Kidney (tissue), 14 donors: Measurements from ENCODE around the gene OTOG. TPM values are rescaled to one million over a fixed set of nuclear protein-coding genes. Genes with fewer than 3 reads are reported as not detected.
"Not testable (repeated sequence)": the region's sequence is repeated elsewhere in the genome, so short reads cannot be mapped to it uniquely, and the experiment has no call there.

Experiments
- DNase-seq, 5 donors: peaks; one replicate each; pipeline ENCODE4 v3.0.0-alpha.2; 2013 to 2020
- FAIRE-seq: peaks from 2 replicates; lab custom pipeline; 2012; peaks lifted over from hg19 to GRCh38; lab: Jason Lieb, UNC
- H3K27ac ChIP-seq, 2 donors: one replicate each; pipeline ENCODE4 v1.7.0; 2013; ENCODE audit warnings: low read depth in 2 of 2, low read length in 2 of 2, inconsistent platforms in 1 of 2
- H3K27me3 ChIP-seq: one replicate; pipeline ENCODE4 v1.7.1; 2013; ENCODE audit warnings: low read length, inconsistent platforms; ENCODE audit not compliant: control insufficient read depth, insufficient read depth
- H3K36me3 ChIP-seq, 3 donors: one replicate each; pipeline versions ENCODE4 v1.7.0 to v1.7.1; 2013; ENCODE audit warnings: low read length in 3 of 3, control low read depth in 1 of 3, inconsistent platforms in 1 of 3; ENCODE audit not compliant: insufficient read depth in 3 of 3, control insufficient read depth in 2 of 3
- H3K4me1 ChIP-seq, 3 donors: one replicate each; pipeline versions ENCODE4 v1.7.0 to v1.7.1; 2013; ENCODE audit warnings: low read length in 3 of 3, inconsistent platforms in 1 of 3, low read depth in 1 of 3; ENCODE audit not compliant: control insufficient read depth in 2 of 3, insufficient read depth in 2 of 3
- H3K4me3 ChIP-seq, 3 donors: one replicate each; pipeline versions ENCODE4 v1.7.0 to v1.8.1; 2013; ENCODE audit warnings: low read length in 3 of 3, control low read depth in 1 of 3, inconsistent platforms in 1 of 3
- H3K9ac ChIP-seq, 3 donors: one replicate each; pipeline versions ENCODE4 v1.7.0 to v1.7.1; 2013; ENCODE audit warnings: low read length in 3 of 3, control low read depth in 1 of 3, inconsistent platforms in 1 of 3
- H3K9me3 ChIP-seq, 3 donors: one replicate each; pipeline versions ENCODE4 v1.7.0 to v1.7.1; 2013; ENCODE audit warnings: low read length in 3 of 3, control low read depth in 1 of 3, inconsistent platforms in 1 of 3; ENCODE audit not compliant: control insufficient read depth in 2 of 3, insufficient read depth in 1 of 3
- intact Hi-C: fragments of 100-400 bp; cut with DNase I; formaldehyde crosslinking; loops from one replicate; pipeline ENCODE4 v1.11.1; 2022
- polyA plus RNA-seq: library from polyadenylated mRNA; stranded (reverse); fragments of 350-450 nt; fragmentation: Illumina TruSeq; extraction: RNeasy Lipid Tissue Mini Kit (QIAGEN cat#74804); gene quantifications from one replicate; pipeline ENCODE4 v1.2.3, GENCODE V29; 2014; ENCODE audit warnings: low read depth, low replicate concordance; ENCODE audit not compliant: insufficient read depth
- total RNA-seq: library from RNA; stranded (reverse); fragmentation: NEBNext Ultra II Directional; extraction: Animal tissue kit (Norgen Biotek cat#: 25700); gene quantifications from one replicate; pipeline ENCODE4 v1.2.1, GENCODE V29; 2021
- TF ChIP-seq, protein P1 (sequence below): IDR thresholded peaks from 3 replicates; pipeline ENCODE4 v1.5.1; 2012; ENCODE audit warnings: mild to moderate bottlenecking, moderate library complexity, borderline replicate concordance; ENCODE audit not compliant: insufficient read depth; ENCODE audit errors: extremely low read depth
- donor health status: control.
- donor health status: control.
- donor health status: control.
- donor health status: control.
- donor health status: control.
- donor health status: DM: yes; HTN: yes; CAD: no.
- donor health status: Normal renal cell carcinoma (clear cell type).

OTOG gene
- total and polyA plus RNA-seq, 2 donors from 2014 or later: 0.06 TPM; not detected in 1

DNA sequence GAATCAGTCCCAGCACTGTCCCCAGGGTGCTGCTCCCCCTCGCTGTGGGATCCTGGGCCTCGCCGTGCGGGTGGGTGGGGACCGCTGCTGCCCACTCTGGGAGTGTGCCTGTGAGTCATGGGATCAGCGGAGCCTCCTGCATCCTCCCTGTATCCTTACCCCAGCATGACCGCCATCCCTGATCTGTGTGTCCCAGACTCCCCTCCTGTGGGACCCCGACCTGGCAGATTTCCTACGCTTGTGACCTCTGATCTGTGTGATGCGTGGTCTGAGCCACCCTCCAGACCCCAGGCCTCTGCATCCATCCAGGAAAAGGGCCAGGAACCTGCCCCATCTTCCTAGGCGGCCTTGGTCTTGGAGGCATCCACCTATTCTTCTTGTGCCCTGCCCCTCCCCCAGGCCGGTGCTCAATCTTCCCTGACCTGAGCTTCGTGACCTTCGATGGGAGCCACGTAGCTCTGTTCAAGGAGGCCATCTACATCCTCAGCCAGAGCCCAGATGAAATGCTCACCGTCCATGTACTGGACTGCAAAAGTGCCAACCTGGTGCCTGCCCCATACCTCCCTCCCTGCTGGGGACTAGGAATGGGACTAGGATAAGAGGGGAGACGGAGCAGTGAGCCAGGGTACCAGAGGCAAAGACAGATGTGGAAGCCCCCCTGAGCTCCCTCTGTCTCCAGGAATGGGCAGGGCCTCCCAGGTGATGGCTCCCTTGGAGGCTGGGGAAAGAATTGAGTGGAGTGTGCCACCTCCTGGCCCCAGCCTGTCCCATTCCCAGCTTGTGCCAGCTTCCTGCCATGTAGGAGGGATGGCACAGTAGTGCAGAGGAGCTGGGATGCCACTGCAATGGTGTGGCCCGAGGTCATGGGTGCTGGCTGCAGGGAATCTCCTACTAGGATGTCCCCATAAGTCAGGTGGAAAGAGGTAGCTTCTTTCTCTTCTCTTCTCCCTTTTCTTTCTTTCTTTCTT lies 65.4 kb downstream of the OTOG start:
- intact Hi-C loops: no loop called here
- H3K27me3 ChIP-seq: no peaks in the 10 kb centered on the region
- TF ChIP-seq, protein P1, sequence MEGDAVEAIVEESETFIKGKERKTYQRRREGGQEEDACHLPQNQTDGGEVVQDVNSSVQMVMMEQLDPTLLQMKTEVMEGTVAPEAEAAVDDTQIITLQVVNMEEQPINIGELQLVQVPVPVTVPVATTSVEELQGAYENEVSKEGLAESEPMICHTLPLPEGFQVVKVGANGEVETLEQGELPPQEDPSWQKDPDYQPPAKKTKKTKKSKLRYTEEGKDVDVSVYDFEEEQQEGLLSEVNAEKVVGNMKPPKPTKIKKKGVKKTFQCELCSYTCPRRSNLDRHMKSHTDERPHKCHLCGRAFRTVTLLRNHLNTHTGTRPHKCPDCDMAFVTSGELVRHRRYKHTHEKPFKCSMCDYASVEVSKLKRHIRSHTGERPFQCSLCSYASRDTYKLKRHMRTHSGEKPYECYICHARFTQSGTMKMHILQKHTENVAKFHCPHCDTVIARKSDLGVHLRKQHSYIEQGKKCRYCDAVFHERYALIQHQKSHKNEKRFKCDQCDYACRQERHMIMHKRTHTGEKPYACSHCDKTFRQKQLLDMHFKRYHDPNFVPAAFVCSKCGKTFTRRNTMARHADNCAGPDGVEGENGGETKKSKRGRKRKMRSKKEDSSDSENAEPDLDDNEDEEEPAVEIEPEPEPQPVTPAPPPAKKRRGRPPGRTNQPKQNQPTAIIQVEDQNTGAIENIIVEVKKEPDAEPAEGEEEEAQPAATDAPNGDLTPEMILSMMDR: no peak
- no peak overlapping the region for H3K27ac ChIP-seq
- H3K36me3 ChIP-seq: no peaks in the 10 kb centered on the region
- no peaks in the 10 kb centered on the region for H3K9me3 ChIP-seq
- no peaks in the 10 kb centered on the region for H3K4me1 ChIP-seq
- H3K9ac ChIP-seq: no peak overlapping the region
- no peak for DNase-seq
- FAIRE-seq: no peak
- no peak overlapping the region for H3K4me3 ChIP-seq

DNA sequence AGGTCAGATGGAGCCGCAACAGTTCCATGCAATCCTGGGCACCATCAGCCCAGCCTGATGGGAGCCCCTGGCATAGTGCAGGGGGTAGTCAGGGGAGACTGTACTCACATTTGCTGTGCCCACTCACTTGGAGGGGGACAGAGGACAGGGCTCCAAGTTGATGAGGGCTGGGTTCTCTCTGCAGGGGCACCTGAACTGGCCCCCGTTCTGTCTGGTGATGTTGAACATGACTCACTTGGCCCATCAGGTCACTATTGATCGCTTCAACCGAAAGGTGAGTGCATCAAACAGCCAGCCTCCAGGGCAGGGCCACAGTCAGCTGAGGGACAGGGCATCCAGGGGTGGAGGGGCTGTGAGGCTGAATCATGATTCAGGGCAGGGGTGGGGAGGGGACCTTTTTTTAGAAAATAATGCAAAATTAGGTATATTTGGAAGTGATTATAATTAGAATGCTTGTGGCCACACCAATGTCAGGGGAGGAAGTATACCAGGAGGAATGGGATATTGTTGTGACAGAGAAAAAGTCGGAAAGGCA lies 66.4 kb downstream of the OTOG start:
- no peaks in the 10 kb centered on the region for H3K36me3 ChIP-seq
- TF ChIP-seq, protein P1: no peak
- FAIRE-seq: no peak
- no peaks in the 10 kb centered on the region for H3K4me1 ChIP-seq
- intact Hi-C loops: no loop called here
- no peak overlapping the region for H3K27ac ChIP-seq
- no peaks in the 10 kb centered on the region for H3K27me3 ChIP-seq
- no peaks in the 10 kb centered on the region for H3K9me3 ChIP-seq
- H3K4me3 ChIP-seq: no peak overlapping the region
- no peak overlapping the region for H3K9ac ChIP-seq
- no peak for DNase-seq

DNA sequence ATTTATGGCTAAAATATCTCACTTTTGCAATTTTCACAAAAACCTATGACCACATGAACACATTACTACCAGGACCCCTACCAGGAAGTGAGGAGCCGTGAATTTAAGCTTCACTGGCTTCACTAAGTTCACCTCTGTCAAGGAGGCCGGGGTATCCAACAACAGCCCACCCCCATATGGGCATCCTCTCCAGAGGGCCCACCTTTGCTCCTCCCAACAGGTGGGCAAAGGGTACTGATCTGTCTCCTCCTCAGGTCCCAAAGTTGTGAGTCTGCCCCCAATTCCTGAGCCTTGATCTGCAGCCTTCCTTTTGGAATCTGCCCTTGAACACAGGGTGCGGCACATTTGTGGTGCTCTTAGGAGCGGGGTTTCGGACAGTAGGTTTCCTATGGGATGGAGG lies 66.9 kb downstream of the OTOG start:
- no peaks in the 10 kb centered on the region for H3K9me3 ChIP-seq
- DNase-seq: no peak
- H3K4me1 ChIP-seq: no peaks in the 10 kb centered on the region
- no peak overlapping the region for H3K9ac ChIP-seq
- no peak overlapping the region for H3K4me3 ChIP-seq
- no peaks in the 10 kb centered on the region for H3K27me3 ChIP-seq
- intact Hi-C loops: no loop called here
- no peak for FAIRE-seq
- TF ChIP-seq, protein P1: no peak
- H3K36me3 ChIP-seq: no peaks in the 10 kb centered on the region
- no peak overlapping the region for H3K27ac ChIP-seq

DNA sequence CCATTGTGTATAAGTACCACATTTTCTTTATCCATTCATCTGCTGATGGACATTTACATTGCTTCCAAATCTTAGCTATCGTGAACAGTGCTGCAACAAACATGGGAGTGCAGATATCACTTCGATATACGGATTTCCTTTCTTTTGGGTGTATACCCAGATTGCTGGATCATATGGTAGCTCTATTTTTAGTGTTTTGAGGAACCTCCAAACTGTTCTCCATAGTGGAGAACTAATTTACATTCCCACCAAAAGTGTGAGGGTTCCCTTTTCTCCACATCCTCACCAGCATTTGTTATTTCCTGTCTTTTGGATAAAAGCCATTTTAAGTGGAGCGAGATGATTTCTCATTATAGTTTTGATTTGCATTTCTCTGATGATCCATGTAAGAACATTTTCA lies 75.7 kb downstream of the OTOG start:
- H3K9me3 ChIP-seq, H3K9ac ChIP-seq, H3K36me3 ChIP-seq, H3K27me3 ChIP-seq, FAIRE-seq, intact Hi-C loops, H3K27ac ChIP-seq, H3K4me1 ChIP-seq, H3K4me3 ChIP-seq, DNase-seq: not testable (repeated sequence)
